Left forelimb (tissue), 1 donor: Measurements from ENCODE around the gene PGGT1B.

ENCODE experiments used
- DNase-seq: peaks from one replicate; pipeline ENCODE4 v3.0.0-alpha.2; 2018; ENCODE audit warnings: low spot score

The PGGT1B gene

GRCh38 chr5:115262321-115263077 lies at the start of gene PGGT1B:
PGGT1B (minus strand) TSS chr5:115262877; CDS start chr5:115262851, 26 bp downstream.
- peak; percentile 87 for DNase-seq

- no peak for DNase-seq
Observed at GRCh38 chr5:115309751-115310370, 47.2 kb upstream of the PGGT1B start.

- DNase-seq: no peak
Observed at GRCh38 chr5:115308815-115309214, 46.1 kb upstream of the PGGT1B start.

DNA sequence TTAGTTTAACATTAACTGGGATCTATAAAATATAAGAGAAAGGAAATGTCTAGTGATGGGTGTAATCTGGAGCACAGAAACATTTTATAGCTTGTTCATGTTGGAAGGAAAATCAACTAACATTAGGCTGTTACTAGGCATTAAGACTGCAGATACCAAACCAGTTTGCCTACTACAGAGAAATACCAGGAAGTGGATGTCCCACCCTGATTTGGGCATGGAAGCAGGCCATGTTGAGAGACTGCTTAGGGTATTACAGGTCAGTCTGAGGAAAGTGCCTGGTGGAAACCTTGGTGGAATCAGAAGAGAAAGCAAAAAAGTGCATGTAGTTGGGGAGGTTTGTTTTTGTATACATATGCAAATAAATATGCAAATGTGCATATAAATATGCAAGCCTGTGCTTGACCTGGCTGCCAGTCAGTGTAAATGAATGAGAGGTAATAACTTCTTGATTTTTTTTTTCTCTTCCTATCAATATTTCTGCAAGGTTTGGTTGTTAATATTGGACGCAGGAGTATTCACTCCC lies 43.4 kb upstream of the PGGT1B start:
- no peak for DNase-seq

GRCh38 chr5:115304496-115304895 lies 41.8 kb upstream of the PGGT1B start:
- DNase-seq: no peak

- DNase-seq: no peak
Observed at GRCh38 chr5:115298811-115299210, 36.1 kb upstream of the PGGT1B start.

- DNase-seq: no peak
Observed at GRCh38 chr5:115297031-115297430, 34.4 kb upstream of the PGGT1B start.

GRCh38 chr5:115296124-115297022 lies 33.7 kb upstream of the PGGT1B start, which contains the start of gene CCDC112:
CCDC112 (minus strand) TSS chr5:115296654; CDS start chr5:115296543, 111 bp downstream.
- DNase-seq: peak; percentile 75

DNA sequence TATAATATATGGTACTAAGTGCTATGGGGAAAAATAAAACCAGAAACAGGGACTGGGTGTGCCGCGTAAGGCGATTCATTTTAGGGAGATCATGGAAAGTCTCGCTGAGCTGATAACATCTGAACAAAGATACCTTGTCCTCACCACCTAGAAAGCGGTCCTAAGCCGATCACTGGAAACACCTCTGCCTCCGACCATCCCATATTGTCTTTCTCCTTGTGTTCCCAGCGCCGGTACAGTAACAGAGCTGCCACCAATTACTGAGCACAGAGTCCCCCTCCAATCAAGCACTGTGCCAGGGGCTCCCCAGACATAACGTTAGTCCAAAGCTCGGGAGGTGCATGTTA lies 33.1 kb upstream of the PGGT1B start:
- DNase-seq: no peak

GRCh38 chr5:115291397-115291796 lies 28.7 kb upstream of the PGGT1B start:
- no peak for DNase-seq

- no peak for DNase-seq
Observed at GRCh38 chr5:115289104-115289503, 26.4 kb upstream of the PGGT1B start.

GRCh38 chr5:115284021-115284420 lies 21.3 kb upstream of the PGGT1B start:
- DNase-seq: no peak

DNA sequence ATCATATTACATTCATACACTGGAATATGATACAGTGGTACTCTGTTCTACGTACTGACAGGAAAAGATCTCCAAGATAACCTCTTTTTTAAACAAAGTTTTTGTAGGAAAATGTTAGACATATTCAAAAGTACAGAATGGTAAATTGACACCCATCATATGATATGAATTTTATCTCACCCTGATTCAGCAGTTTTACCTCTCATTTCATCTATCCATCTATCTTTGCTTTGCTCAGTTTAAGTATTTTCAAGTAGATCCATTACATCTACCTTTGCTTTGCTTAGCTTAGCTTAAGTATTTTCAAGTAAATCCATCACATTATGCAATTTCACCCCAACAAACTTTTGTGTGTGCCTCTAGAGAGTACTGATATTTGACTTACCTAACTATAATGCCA lies 19.5 kb upstream of the PGGT1B start:
- no peak for DNase-seq

- DNase-seq: no peak
Observed at GRCh38 chr5:115274584-115274983, 11.9 kb upstream of the PGGT1B start.

DNA sequence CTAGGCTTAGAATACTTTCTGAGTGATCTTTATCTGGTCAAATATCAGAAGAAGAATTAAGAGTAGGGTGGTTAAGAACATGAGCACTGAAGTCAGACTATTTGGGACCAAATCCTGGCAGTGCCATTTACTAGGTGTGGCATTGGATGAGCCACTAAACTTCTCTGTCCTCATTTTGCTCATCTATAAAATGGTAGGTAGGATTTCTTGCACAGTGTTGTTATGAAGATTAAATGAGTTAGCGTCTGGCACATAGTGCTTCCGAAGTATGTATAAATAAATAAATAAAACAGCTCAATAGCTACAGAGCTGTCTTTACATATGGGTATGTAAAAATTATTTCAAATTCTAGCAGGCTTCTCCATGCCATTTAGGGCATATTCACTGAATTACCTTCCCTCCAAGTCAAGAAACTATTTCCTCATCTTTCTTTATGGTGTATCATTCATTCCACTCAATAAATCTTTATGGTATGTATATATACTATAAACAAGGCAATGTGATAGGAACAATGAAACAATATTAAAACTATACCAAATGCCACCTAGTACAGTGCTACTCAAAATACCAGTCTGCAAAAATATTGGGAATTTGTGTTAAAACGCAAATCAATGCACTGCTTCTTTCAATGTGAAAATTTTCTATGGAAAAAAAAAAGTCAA lies 9.8 kb upstream of the PGGT1B start:
- no peak for DNase-seq

DNA sequence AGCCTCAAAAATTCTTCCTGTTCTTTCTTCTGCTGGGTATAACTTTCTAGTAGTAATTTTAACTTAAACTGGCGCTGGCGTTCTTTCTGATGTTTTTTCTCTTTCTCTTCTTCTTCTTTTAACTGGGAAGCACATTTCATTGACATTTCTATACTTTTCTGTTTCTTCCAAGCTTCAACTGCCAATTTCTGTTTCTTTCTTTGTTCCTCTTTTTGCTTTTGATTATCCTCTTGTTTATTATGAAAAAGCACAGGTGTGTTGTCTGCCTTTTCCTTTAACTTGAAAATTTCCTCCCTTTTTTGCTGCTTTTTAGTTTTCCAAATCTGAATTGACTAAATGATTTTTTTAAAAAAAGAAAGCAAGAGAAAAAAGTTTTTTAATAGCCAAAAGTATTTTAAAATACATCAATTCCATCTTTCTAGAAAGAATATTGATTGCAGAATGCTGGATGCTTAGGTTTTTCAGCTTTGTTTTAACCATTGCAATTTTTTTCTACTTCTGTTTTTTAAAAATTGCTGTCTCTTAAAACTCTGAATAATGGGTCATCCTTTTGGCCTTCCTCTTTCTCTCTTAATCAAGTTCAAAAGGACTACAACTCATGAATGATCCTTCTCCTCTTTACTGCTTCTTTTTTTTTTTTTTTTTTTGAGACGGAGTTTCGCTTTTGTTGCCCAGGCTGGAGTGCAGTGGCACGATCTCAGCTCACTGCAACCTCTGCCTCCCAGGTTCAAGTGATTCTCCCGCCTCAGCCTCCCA lies 8.8 kb upstream of the PGGT1B start:
- no peak for DNase-seq

- DNase-seq: no peak
Observed at GRCh38 chr5:115267617-115268016, 4.9 kb upstream of the PGGT1B start.

GRCh38 chr5:115265220-115265619 lies 2.5 kb upstream of the PGGT1B start:
- DNase-seq: no peak

DNA sequence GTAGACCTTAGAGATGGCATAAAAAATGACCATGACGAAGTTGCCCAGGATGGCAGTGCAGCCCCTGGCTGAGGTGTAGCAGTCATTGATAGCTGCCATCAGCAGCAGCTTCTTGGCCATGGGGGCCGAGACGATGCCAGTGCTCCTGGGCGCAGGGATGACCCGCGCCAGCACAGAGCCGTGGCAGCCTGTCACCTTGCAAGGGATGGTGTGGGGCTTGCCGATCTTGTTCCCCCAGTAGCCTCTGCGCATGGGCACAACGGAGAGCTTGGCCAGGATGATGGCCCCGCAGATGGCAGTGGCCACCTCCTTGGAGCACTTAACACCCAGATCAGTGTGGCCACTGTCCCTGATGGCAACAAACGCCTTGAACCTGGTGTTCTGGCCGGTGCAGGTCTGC lies 2.1 kb upstream of the PGGT1B start:
- no peak for DNase-seq

DNA sequence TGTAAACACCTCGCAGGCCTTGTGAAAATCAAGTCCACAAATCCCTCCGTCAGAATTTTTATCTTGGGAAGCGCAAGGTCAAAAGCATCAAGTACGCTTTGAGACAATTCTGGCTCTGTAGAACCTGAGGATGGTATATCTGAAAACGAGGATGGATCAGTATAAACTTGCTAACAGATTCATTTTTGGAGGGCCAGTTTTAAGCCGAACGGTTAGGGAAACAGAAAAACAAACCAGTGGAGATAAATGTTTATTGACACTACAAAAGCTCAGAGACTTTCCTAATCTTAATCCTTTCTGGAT lies 352 bp upstream of the PGGT1B start:
- no peak for DNase-seq

GRCh38 chr5:115262011-115262320 lies 711 bp downstream of the PGGT1B start:
- no peak for DNase-seq

DNA sequence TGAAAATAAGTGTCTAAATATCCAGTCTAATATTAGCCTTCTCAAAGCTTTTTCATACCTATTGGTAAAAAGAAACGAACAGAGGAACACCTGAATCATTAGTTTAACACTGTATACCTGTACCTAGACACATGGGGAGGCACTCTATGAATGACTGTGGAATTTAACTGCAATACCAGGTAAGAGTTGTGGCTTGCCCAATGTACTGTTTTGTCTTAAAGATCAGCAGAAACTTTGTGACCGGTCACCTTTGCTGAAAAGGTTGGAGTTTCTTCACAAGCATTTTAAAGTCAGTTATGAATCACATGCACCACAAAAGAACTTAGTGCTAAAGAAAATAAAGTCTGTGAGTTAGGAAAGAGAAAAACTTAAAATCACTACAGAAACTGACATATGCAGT lies 2.4 kb downstream of the PGGT1B start:
- DNase-seq: no peak
